Subcutaneous adipose tissue (tissue), 4 donors: ENCODE measurements around the gene TAS1R3. TPM values are rescaled to one million over a fixed set of nuclear protein-coding genes. Genes with fewer than 3 reads are reported as not detected.

Source experiments
- total RNA-seq, 4 donors: library from RNA; depleted of rRNA; stranded (reverse); fragments of >200 nt; gene quantifications; one replicate each; pipeline ENCODE4 v1.1.0, GENCODE V29; 2016
- TF ChIP-seq, protein P1 (sequence below): fragments of 450-650 bp; IDR thresholded peaks from one replicate; pipeline ENCODE4 v1.5.1; 2016; ENCODE audit warnings: low read depth, mild to moderate bottlenecking, control low read depth, antibody characterized with exemption, moderate library complexity

Gene TAS1R3
- total RNA-seq, 4 donors from 2014 or later, result 0.22 to 0.75 TPM; not detected in 2

DNA sequence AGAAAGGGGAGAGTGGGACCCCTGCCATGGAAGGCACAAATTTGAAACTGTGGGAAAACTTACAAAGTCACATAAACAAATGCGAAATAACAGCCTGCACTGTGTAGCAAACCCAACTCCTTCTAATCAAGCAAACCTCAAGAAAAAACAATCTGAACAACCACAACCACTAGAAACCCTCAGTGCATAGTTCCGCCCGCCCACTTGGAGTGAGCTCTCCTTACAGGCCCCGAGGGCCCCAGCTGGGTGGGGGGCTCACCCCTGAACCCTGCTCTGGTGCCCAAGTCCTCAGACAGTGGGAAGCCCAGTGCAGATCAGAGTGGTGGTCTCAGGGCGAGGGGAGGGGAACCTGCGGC, 28.2 kb downstream of the TAS1R3 start:
- TF ChIP-seq, protein P1, sequence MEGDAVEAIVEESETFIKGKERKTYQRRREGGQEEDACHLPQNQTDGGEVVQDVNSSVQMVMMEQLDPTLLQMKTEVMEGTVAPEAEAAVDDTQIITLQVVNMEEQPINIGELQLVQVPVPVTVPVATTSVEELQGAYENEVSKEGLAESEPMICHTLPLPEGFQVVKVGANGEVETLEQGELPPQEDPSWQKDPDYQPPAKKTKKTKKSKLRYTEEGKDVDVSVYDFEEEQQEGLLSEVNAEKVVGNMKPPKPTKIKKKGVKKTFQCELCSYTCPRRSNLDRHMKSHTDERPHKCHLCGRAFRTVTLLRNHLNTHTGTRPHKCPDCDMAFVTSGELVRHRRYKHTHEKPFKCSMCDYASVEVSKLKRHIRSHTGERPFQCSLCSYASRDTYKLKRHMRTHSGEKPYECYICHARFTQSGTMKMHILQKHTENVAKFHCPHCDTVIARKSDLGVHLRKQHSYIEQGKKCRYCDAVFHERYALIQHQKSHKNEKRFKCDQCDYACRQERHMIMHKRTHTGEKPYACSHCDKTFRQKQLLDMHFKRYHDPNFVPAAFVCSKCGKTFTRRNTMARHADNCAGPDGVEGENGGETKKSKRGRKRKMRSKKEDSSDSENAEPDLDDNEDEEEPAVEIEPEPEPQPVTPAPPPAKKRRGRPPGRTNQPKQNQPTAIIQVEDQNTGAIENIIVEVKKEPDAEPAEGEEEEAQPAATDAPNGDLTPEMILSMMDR, result no peak

DNA sequence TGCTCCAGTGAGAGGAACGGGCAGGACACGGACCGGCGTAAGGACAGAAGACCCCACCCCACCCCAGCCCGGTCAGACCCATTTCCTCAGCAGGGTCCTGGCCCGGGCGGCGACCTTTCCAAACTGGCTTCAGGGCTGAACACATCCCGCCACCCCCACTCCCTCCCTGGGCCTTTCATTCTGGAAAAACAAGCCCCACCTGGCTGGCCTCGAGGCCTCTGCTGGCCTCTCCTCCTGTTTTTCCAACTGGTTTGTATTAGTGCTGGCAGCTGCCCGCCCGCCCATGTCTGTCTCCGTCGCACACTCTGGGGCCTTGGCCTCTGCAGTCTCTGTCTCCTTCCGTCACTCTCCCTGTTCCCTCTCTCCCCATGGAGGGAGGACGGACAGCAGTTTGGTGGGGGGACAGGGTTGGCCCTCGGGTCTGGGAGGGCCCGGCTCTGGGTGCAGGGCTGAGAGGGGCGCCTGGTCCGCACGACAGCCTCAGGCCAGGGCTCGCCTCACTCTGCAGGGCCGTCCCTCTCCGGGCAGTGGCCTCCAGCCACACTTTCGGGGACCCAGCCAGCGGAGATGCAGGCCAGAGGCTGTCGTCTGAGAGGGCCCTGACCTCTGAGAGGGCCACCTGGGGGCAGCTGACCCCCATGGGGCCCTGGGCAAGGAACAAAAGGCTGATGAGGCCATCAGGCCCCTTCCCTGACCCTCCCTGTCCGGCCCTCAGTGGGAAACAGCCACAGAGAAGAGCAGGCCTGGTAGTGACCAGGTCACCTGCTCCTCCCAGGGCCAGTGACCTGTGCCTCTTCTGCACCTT, 28.8 kb downstream of the TAS1R3 start:
- TF ChIP-seq, protein P1, result no peak

DNA sequence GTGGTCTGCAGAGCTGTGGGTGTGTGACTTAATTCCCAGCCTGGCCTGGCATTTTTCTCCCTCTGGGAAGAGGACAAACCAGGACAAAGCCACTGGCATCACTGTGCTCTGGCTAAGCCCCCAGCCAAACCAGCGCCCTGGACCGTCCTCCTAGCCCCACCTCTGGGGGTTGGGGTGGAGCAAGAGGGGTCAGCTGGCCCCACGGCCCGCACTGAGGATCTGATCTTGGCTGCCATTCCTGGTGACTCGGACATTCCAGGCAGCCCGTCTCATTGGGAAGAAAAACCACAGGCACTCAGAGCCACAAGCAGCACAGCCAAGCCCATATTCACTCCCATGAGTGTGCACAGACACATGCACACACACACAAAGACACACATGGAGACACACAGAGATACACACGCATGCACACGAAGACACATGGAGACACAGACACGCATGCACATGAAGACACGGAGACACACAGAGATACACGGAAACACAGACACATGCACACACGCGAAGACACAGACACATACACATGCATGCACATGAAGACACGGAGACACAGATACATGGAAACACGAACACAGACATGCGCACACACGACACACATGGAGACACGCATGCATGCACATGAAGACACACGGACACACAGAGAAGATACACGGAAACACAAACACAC, 29.6 kb downstream of the TAS1R3 start:
- TF ChIP-seq, protein P1, result no peak

DNA sequence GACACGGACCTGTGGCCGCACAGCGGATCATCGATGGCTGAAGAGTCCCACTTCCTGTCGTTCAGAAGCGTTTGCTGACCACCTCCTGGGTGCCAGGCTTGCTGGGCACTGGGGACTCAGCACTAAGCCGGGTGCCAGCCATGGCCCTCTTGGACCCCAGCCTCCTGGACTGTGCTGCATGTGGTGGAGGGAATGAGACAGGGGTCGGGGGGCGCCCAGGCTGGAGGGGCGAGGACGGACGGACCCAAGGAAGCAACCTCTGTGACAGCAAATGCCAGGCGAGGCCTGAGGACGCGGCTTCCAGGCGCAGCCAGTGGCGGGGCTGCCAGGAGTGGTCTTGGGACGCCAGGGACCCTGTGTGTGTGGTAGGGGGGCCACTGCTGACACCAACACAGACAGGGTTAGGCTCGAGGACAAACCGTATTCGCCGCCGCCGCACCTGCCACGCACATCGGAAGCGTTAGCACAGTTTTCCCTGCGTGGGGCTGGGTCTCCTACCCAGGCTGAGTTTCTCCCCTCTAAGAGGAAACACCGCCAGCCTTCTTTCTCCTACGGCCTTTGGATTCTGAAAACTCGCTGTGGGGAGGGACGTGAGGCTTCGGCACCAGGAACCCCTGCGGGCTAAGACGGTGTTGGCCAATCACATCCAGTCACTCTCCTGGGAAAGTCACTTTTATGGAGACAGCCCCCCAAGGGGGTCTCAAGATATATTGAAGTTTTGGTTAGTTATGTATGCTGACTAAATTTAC, 30.3 kb downstream of the TAS1R3 start:
- TF ChIP-seq, protein P1, result no peak

DNA sequence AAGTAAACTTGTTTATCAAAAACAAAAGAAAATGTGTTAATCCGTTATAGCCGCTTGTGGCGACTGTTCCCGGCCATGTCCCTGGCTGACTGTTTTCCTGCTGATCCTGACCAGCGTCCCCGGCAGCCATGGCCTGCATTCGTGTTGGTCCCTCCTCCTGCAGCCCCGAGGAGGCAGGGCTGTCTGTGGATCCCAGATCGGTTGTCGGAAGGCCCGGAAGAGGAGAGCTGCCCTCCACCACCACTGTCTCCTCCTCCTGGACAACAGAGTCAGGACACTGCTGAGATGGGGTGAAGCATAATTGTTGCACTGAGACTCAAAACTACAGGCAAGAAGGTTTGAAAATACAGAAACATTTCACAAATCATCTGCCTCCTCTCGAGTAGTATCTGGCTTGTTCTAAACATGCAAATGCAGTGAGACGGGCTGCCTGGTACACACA, 30.9 kb downstream of the TAS1R3 start:
- TF ChIP-seq, protein P1, result no peak

DNA sequence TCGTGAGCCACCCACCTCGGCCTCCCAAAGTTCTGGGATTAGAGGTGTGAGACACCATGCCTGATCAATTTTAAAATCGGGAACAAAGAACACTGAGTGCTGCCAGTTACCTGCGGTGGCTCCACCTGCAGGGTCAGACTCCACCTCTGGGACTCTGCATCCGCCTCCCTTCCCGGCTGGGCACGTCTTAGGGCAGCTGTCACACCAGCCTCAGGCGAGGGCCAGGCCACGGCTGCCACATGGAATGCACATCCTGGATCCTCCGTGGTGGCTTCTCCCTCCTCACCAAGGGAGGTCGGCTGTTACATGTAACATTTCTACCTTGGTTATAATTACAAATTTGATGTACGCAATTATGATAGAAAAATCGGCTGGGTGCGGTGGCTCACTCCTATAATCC, 33.2 kb downstream of the TAS1R3 start:
- TF ChIP-seq, protein P1, result no peak
